CD8-positive, alpha-beta memory T cell (primary cell): ENCODE results near the gene CHMP2A. TPM values are rescaled to one million over a fixed set of nuclear protein-coding genes. Genes with fewer than 3 reads are reported as not detected.
"Not testable (repeated sequence)": the region's sequence is repeated elsewhere in the genome, so short reads cannot be mapped to it uniquely, and the experiment has no call there.

Experiments used
- CTCF ChIA-PET: fragments of 350-600 bp; sonication (Branson Sonifier 250); formaldehyde crosslinking; loops from one replicate; lab custom pipeline; 2021; ENCODE audit warnings: antibody characterized with exemption; lab: Charles Lee
- POLR2A ChIA-PET: fragments of 350-600 bp; sonication (Branson Sonifier 250); formaldehyde crosslinking; loops from one replicate; lab custom pipeline; 2021; ENCODE audit warnings: antibody characterized with exemption; lab: Charles Lee
- DNase-seq, 5 donors: peaks; one replicate each; pipeline versions ENCODE4 v3.0.0 to v3.0.0-alpha.2; 2020 to 2022; ENCODE audit warnings: mixed read lengths in 1 of 5
- H3K27ac ChIP-seq: one replicate; pipeline ENCODE4 v1.7.0; 2013; ENCODE audit warnings: low read depth, mild to moderate bottlenecking, low read length, moderate library complexity
- H3K27me3 ChIP-seq: 2 replicates; pipeline ENCODE4 v1.7.0; 2013; ENCODE audit warnings: low read length, mild to moderate bottlenecking; ENCODE audit not compliant: insufficient read depth, poor library complexity, severe bottlenecking
- H3K36me3 ChIP-seq: 2 replicates; pipeline ENCODE4 v1.7.0; 2013; ENCODE audit warnings: mild to moderate bottlenecking, low read length, moderate library complexity; ENCODE audit not compliant: insufficient read depth
- H3K4me1 ChIP-seq: 2 replicates; pipeline ENCODE4 v1.7.0; 2013; ENCODE audit warnings: mild to moderate bottlenecking, low read length, moderate library complexity; ENCODE audit not compliant: insufficient read depth
- H3K4me3 ChIP-seq: 2 replicates; pipeline ENCODE4 v1.7.0; 2013; ENCODE audit warnings: mild to moderate bottlenecking, low read length
- H3K9me3 ChIP-seq: 2 replicates; pipeline ENCODE4 v1.7.0; 2013; ENCODE audit warnings: mild to moderate bottlenecking, low read length
- H3K27ac Mint-ChIP-seq, 8 donors: one replicate each; pipeline ENCODE4 v1.8.0; 2020 to 2021; ENCODE audit warnings: mixed read lengths in 8 of 8, mild to moderate bottlenecking in 6 of 8, inconsistent platforms in 3 of 8, moderate library complexity in 3 of 8
- H3K27me3 Mint-ChIP-seq, 2 donors: one replicate each; pipeline ENCODE4 v1.8.0; 2020 to 2021; ENCODE audit warnings: mixed read lengths in 2 of 2, mild to moderate bottlenecking in 1 of 2, moderate library complexity in 1 of 2
- H3K36me3 Mint-ChIP-seq, 3 donors: one replicate each; pipeline ENCODE4 v1.8.0; 2020 to 2021; ENCODE audit warnings: mixed read lengths in 3 of 3, inconsistent platforms in 1 of 3, mild to moderate bottlenecking in 1 of 3
- H3K4me1 Mint-ChIP-seq, 3 donors: one replicate each; pipeline ENCODE4 v1.8.0; 2020 to 2021; ENCODE audit warnings: mixed read lengths in 3 of 3, inconsistent platforms in 1 of 3, mild to moderate bottlenecking in 1 of 3
- H3K4me3 Mint-ChIP-seq, 7 donors: one replicate each; pipeline ENCODE4 v1.8.0; 2020 to 2021; ENCODE audit warnings: mixed read lengths in 7 of 7, mild to moderate bottlenecking in 6 of 7, moderate library complexity in 4 of 7, inconsistent platforms in 2 of 7
- H3K9me3 Mint-ChIP-seq, 5 donors: one replicate each; pipeline ENCODE4 v1.8.0; 2020 to 2022; ENCODE audit warnings: mixed read lengths in 5 of 5, mild to moderate bottlenecking in 3 of 5, moderate library complexity in 2 of 5, inconsistent platforms in 1 of 5
- polyA plus RNA-seq: library from polyadenylated mRNA; unstranded; fragments of 300-500 nt; fragmentation: Illumina TruSeq; gene quantifications from one replicate; pipeline ENCODE4 v1.2.3, GENCODE V29; 2021
- total RNA-seq, 2 experiments: library from RNA; stranded (reverse); gene quantifications; one replicate each; pipeline ENCODE4 v1.2.3, GENCODE V29; 2021

The CHMP2A gene
- total and polyA plus RNA-seq, 3 experiments from 2014 or later, result 88.8 to 198 (median 89.7) TPM

DNA sequence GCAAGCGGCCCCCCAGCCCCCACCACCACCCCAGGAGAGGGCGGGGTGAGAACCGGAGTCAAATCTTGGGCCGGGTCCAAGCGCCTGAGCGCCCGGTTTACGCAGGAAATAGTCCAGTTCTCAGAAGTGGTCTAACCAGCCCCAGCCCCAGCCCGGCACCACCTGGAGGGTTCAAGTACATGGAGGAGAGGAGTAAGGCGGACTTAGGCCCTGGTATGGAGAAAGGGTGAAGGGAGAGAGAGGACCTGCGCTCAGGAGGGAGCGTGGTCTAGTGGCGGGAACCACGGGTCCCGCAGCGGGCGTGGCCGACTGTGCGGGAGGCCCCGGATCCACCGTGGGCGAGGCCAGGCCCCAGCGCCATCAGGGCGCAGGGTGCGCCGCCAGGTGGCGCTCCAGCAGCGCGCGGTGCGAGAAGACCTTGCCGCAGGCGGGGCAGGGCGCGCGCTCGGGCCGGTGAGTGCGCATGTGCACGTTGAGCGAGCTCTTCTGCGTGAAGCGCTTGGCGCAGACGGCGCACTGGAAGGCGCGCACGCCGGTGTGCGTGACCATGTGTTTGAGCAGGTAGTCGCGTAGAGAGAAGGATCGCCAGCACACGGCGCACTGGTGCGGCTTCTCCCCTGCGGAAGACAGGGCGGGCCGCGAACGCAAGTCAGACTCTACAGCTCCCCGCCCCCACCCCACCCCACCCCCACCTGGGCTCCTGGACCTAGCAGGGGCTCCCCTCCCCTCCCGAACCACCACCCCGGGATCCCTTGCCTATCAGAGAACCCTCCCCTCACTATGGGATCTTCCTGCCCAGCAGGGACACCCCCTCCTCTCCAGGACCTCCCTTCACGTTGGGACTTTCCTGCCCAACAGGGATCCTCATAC is 41.0 kb downstream of the CHMP2A start:
- H3K9me3 Mint-ChIP-seq, result no peaks in the 10 kb centered on the region
- Histone ChIP-seq H3K36me3 (peaks cover 6% of the 10 kb centered on the region), H3K4me1 (peaks cover 22% of the 10 kb centered on the region), H3K27ac (peak overlapping the region; percentile 33), H3K9me3 (no peaks in the 10 kb centered on the region), H3K4me3 (peak overlapping the region; percentile 53), H3K27me3 (no peaks in the 10 kb centered on the region)
- DNase-seq, result peak; percentile 91 to 95 (median 94)
- H3K4me3 Mint-ChIP-seq, result peak overlapping the region; percentile 76 to 92 (median 83)
- peaks cover 25 to 43% (median 27%) of the 10 kb centered on the region in 3 donors for H3K4me1 Mint-ChIP-seq
- peak overlapping the region; percentile 43 to 96 (median 85) for H3K27ac Mint-ChIP-seq
- ChIA-PET CTCF (interaction anchor here (0.7 to 3.6 kb wide), 19 partner anchors 13 to 207 kb away, joined by 3 to 61 read pairs (median 5); partner anchors contain the start of genes CHMP2A, MZF1, TRIM28 and ZNF497), POLR2A (interaction anchor here (0.5 to 1.8 kb wide), 4 partner anchors 41 to 154 kb away, joined by 4 to 7 read pairs (median 6); partner anchors contain the start of gene CHMP2A)
- H3K36me3 Mint-ChIP-seq, result peaks cover 0 to 22% (median 4%) of the 10 kb centered on the region in 3 donors
- peaks cover 0 to 1% of the 10 kb centered on the region in 2 donors for H3K27me3 Mint-ChIP-seq

DNA sequence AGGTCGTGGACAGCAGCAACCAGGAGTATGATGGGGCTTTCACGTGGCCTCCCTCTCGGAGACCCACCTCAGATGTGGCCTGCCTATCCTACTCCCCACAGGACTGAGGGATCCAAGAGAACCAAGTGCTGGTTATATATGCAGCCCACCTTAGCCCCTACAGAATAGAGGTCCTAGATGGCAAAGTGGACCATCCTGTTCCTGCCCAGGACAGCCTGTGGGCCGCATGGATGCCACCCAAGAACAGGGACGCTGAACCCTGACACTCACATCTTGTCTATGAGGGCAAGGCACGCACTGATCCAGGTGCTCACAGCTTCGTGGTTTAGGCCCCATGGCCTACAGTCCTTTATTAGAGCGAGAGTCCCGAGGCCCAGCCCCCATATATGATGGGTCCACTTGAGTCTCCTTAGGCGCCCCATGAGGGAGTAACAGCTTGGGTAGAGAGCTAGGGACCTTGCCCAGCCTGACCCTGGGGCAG is 41.7 kb downstream of the CHMP2A start:
- POLR2A ChIA-PET, result interaction anchor here (0.5 to 1.8 kb wide), 3 partner anchors 42 to 153 kb away, joined by 6 to 7 read pairs (median 7); partner anchors contain the start of gene CHMP2A
- peaks cover 19 to 36% (median 20%) of the 10 kb centered on the region in 3 donors for H3K4me1 Mint-ChIP-seq

DNA sequence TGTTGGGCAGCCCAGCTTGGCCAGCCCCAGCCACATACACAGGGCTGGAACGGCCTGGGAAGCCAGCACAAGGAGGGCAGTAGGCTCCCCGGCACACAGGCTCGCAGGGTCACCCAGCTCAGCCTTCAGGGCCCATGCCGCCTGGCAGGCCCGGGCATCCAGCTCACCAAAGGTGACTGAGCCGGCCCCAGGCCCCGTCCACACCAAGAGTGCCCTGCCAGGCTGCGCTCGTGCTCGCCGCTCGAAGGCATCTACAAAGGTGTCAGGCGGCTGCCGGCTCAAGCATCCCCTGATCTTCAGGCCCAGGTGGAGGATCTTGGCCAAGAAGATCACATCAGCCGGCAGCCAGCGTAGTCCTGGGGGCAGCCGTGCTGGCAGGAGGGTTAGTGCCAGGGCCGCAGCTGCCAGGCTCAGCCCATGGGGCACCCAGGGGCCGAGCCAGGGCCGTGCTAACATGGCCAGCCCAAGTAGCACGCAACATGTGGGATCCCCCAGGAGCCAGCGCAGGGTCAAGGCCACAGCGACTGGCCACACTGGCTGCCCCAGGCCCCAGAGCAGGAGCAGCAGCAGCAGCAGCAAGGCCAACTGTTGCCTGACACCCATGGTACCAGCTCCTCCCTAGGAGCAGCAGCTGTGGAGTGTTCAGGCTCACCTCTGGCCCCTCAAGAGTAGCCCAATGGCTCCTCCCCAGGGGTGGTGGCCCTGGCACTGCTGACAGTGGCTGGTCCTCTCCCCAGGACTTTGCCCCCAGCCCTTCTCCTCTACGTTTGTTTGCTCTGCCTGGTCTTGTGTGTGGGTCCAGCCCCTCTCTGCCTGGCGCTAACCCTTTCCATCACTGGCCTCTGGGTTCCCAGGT is 43.3 kb downstream of the CHMP2A start, which contains the start of gene SLC27A5:
SLC27A5 (minus strand) TSS at position 640 of the 856 bp plus-strand sequence; CDS start at position 603, 37 bp downstream.
- H3K4me3 Mint-ChIP-seq, result no peak within 1 kb of the TSS
- DNase-seq, result no peak
- Histone ChIP-seq H3K9me3 (no peaks in the 10 kb centered on the region), H3K36me3 (peaks cover 6% of the 10 kb centered on the region), H3K27me3 (no peaks in the 10 kb centered on the region), H3K27ac (no peak within 1 kb of the TSS), H3K4me3 (no peak within 1 kb of the TSS), H3K4me1 (peaks cover 11% of the 10 kb centered on the region)
- H3K4me1 Mint-ChIP-seq, result peaks cover 13 to 25% (median 15%) of the 10 kb centered on the region in 3 donors
- ChIA-PET CTCF (no interaction called here), POLR2A (no interaction called here)
- peaks cover 0 to 1% of the 10 kb centered on the region in 2 donors for H3K27me3 Mint-ChIP-seq
- peak within 1 kb of the TSS in 2 of 8 donors; percentile 47 to 84 for H3K27ac Mint-ChIP-seq
- H3K36me3 Mint-ChIP-seq, result peaks cover 4 to 15% (median 4%) of the 10 kb centered on the region in 3 donors
- H3K9me3 Mint-ChIP-seq, result peaks cover 4 to 12% (median 10%) of the 10 kb centered on the region in 5 donors

More for the DNA sequence above, 41.7 kb downstream of the CHMP2A start:
- no peak for DNase-seq
- Histone ChIP-seq H3K27me3 (no peaks in the 10 kb centered on the region), H3K9me3 (no peaks in the 10 kb centered on the region), H3K4me3 (no peak overlapping the region), H3K4me1 (peaks cover 15% of the 10 kb centered on the region), H3K36me3 (peaks cover 6% of the 10 kb centered on the region), H3K27ac (peak overlapping the region; percentile 27)
- Mint-ChIP-seq H3K27me3 (peaks cover 0 to 1% of the 10 kb centered on the region in 2 donors), H3K27ac (peak overlapping the region in 4 of 8 donors; percentile 29 to 84 (median 73)), H3K36me3 (peaks cover 0 to 22% (median 4%) of the 10 kb centered on the region in 3 donors), H3K9me3 (no peaks in the 10 kb centered on the region), H3K4me3 (peak overlapping the region in 2 of 7 donors; percentile 20 to 68)
- CTCF ChIA-PET, result interaction anchor here (0.9 to 3.6 kb wide), 8 partner anchors 13 to 67 kb away, joined by 3 to 61 read pairs (median 10); partner anchors contain the start of genes CHMP2A, MZF1 and TRIM28

DNA sequence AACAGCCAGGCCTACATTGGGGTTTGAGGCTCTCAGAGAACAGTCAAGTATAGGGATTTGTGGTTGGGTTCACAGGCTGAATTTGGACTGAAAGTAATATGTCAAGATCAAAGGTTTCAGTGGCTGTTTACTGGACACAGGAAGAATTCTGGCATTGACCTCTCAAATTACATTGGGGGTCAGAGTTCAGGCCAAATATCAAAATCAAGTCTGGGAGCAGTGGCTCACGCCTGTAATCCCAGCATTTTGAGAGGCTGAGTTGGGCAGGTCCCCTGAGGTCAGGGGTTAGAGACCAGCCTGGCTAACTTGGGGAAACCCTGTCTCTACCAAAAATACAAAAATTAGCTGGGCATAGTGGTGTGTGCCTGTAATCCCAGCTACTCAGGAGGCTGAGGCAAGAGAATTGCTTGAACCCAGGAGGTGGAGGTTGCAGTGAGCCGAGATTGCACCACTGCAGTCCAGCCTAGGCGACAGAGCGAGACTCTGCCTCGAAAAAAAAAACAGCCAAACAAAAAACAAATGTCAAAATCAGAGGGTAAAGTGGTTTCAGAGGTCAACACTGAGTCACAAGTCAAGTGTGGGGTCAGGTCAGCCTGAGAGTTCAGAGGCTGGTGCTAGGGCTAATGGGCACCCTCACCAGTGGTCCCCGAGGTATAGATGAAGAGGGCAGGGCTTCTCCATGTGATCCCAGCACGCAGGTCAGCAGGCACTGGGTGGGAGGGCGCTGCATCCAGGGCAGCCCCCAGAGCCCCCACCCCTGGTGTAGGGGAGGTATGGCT is 44.6 kb downstream of the CHMP2A start:
- Mint-ChIP-seq H3K27ac (peak overlapping the region in 1 of 8 donors; percentile 72), H3K9me3 (peaks cover 4 to 14% (median 14%) of the 10 kb centered on the region in 5 donors), H3K4me3 (no peak overlapping the region), H3K4me1 (peaks cover 8 to 18% (median 9%) of the 10 kb centered on the region in 3 donors), H3K36me3 (peaks cover 0 to 4% (median 4%) of the 10 kb centered on the region in 3 donors), H3K27me3 (no peaks in the 10 kb centered on the region)
- ChIA-PET POLR2A (no interaction called here), CTCF (interaction anchor here (0.9 kb wide), 1 partner anchor 10 kb away, joined by 3 read pairs; no protein-coding TSS in a partner anchor)
- Histone ChIP-seq H3K9me3 (no peaks in the 10 kb centered on the region), H3K27me3 (no peaks in the 10 kb centered on the region), H3K36me3 (no peaks in the 10 kb centered on the region), H3K4me3 (no peak overlapping the region), H3K27ac (no peak overlapping the region), H3K4me1 (peaks cover 11% of the 10 kb centered on the region)
- no peak for DNase-seq

DNA sequence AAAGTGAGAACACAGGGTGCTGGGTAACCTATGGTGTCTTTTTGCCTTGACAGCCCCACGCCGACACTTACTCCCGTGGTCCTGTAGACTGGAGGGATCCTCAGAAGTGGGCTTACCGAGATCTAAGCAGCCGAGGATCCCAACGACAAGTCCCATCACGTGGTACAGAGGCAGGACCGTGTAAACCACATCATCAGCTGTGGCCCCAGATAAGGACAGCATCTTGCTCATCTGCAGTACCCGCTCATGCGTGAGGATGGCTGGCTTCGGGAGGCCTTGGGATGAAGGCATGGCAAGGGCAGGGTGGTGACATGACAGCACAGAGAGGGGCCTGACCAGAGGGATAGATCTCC is 45.2 kb downstream of the CHMP2A start:
- H3K36me3 Mint-ChIP-seq, result peaks cover 0 to 4% (median 2%) of the 10 kb centered on the region in 3 donors

DNA sequence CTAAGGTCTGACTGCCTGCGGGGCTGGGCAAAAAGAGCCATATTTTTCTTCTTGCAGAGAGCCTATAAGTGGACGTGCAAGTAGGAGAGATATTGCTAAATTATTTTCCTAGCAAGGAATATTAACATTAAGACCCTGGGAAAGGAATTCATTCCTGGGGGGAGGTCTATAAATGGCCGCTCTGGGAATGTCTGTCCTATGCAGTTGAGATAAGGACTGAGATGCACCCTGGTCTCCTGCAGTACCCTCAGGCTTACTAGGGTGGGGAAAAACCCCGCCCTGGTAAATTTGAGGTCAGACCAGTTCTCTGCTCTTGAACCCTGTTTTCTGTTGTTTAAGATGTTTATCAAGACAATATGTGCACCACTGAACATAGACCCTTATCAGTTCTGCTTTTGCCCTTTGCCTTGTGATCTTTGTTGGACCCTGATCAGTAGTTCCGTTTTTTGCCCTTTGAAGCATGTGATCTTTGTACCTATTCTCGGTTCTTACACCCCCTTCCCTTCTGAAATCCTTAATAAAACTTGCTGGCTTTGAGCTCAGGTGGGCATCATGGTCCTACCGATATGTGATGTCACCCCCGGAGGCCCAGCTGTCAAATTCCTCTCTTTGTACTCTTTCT is 47.2 kb downstream of the CHMP2A start:
- POLR2A ChIA-PET, H3K27me3 Mint-ChIP-seq, H3K4me1 Mint-ChIP-seq: not testable (repeated sequence)

More for the DNA sequence above, 45.2 kb downstream of the CHMP2A start:
- H3K9me3 ChIP-seq, result no peaks in the 10 kb centered on the region
- Mint-ChIP-seq H3K4me3 (no peak overlapping the region), H3K4me1 (peaks cover 7 to 15% (median 8%) of the 10 kb centered on the region in 3 donors), H3K27me3 (no peaks in the 10 kb centered on the region), H3K27ac (no peak overlapping the region), H3K9me3 (peaks cover 4 to 14% (median 14%) of the 10 kb centered on the region in 5 donors)
- H3K4me3 ChIP-seq, result no peak overlapping the region
- POLR2A ChIA-PET, result no interaction called here
- peaks cover 9% of the 10 kb centered on the region for H3K4me1 ChIP-seq
- no peak overlapping the region for H3K27ac ChIP-seq
- CTCF ChIA-PET, result interaction anchor here (1.0 kb wide), 1 partner anchor 10 kb away, joined by 3 read pairs; the partner anchor contains the start of gene ZBTB45
- no peak for DNase-seq
- no peaks in the 10 kb centered on the region for H3K27me3 ChIP-seq
- no peaks in the 10 kb centered on the region for H3K36me3 ChIP-seq

More for the DNA sequence above, 47.2 kb downstream of the CHMP2A start:
- Mint-ChIP-seq H3K27ac (peak overlapping the region in 1 of 8 donors; percentile 31), H3K9me3 (peaks cover 4 to 16% (median 14%) of the 10 kb centered on the region in 5 donors), H3K4me3 (peak overlapping the region in 1 of 7 donors; percentile 15)
- H3K36me3 Mint-ChIP-seq, CTCF ChIA-PET, DNase-seq, H3K9me3 ChIP-seq, H3K4me3 ChIP-seq, H3K27ac ChIP-seq, H3K36me3 ChIP-seq, H3K27me3 ChIP-seq, H3K4me1 ChIP-seq: not testable (repeated sequence)
